HG03460 (cell line): ENCODE measurements around the gene MYO18A.

Experiments used
- ATAC-seq: cut with Tn5 transposase; IDR thresholded peaks from one replicate; pipeline ENCODE4 v1.9.1; 2021; ENCODE audit not compliant: unreplicated experiment

Gene MYO18A

GRCh38 chr17:29126268-29126930 lies 53.8 kb downstream of the MYO18A start:
- ATAC-seq = no peak

- no peak for ATAC-seq
Measured at GRCh38 chr17:29125651-29126050, 54.5 kb downstream of the MYO18A start.

- no peak for ATAC-seq
Measured at GRCh38 chr17:29124925-29125273, 55.3 kb downstream of the MYO18A start.

GRCh38 chr17:29124135-29124924 lies 55.9 kb downstream of the MYO18A start:
- ATAC-seq = no peak

- no peak for ATAC-seq
Measured at GRCh38 chr17:29123111-29123510, 57.1 kb downstream of the MYO18A start.

- ATAC-seq = no peak
Measured at GRCh38 chr17:29121442-29121841, 58.8 kb downstream of the MYO18A start.

GRCh38 chr17:29120433-29120832 lies 59.8 kb downstream of the MYO18A start:
- ATAC-seq = no peak

GRCh38 chr17:29119265-29119664 lies 60.9 kb downstream of the MYO18A start:
- no peak for ATAC-seq

GRCh38 chr17:29116804-29117753 lies 63.1 kb downstream of the MYO18A start:
- no peak for ATAC-seq

- no peak for ATAC-seq
Measured at GRCh38 chr17:29115961-29116803, 64.0 kb downstream of the MYO18A start.

GRCh38 chr17:29115435-29115834 lies 64.8 kb downstream of the MYO18A start:
- no peak for ATAC-seq

GRCh38 chr17:29114141-29114540 lies 66.1 kb downstream of the MYO18A start:
- no peak for ATAC-seq

GRCh38 chr17:29113334-29113733 lies 66.9 kb downstream of the MYO18A start:
- ATAC-seq = no peak

GRCh38 chr17:29112771-29113295 lies 67.4 kb downstream of the MYO18A start:
- ATAC-seq = no peak

- ATAC-seq = no peak
Measured at GRCh38 chr17:29111816-29112499, 68.2 kb downstream of the MYO18A start.

- ATAC-seq = no peak
Measured at GRCh38 chr17:29110372-29110757, 69.8 kb downstream of the MYO18A start.

- no peak for ATAC-seq
Measured at GRCh38 chr17:29109477-29110371, 70.5 kb downstream of the MYO18A start.

GRCh38 chr17:29108823-29109476 lies 71.2 kb downstream of the MYO18A start:
- no peak for ATAC-seq
